Stimulated activated naive CD8-positive, alpha-beta T cell treated with anti-CD3 and anti-CD28 coated beads, Interleukin-15, amount 100 ng/mL, for 72 hours (primary cell): ENCODE data around the gene TAGLN.
"Not testable (repeated sequence)": the region's sequence is repeated elsewhere in the genome, so short reads cannot be mapped to it uniquely, and the experiment has no call there.

ENCODE experiments used
- ATAC-seq: fragments of 150-1000 bp; cut with Tn5 transposase; 2 replicates; pipeline ENCODE4 v1.10.0; 2021; ENCODE audit warnings: mild to moderate bottlenecking, moderate library complexity
- DNase-seq, 2 donors: peaks; one replicate each; pipeline ENCODE4 v3.0.0; 2021 to 2022
- H3K27ac Mint-ChIP-seq, 2 donors: one replicate each; pipeline ENCODE4 v1.8.0; 2022; ENCODE audit warnings: mild to moderate bottlenecking in 2 of 2, mixed read lengths in 2 of 2, moderate library complexity in 2 of 2
- H3K27me3 Mint-ChIP-seq: one replicate; pipeline ENCODE4 v1.8.0; 2022; ENCODE audit warnings: mixed read lengths
- H3K4me1 Mint-ChIP-seq: one replicate; pipeline ENCODE4 v1.8.0; 2022; ENCODE audit warnings: mild to moderate bottlenecking, mixed read lengths
- H3K4me3 Mint-ChIP-seq, 2 donors: one replicate each; pipeline ENCODE4 v1.8.0; 2022; ENCODE audit warnings: mild to moderate bottlenecking in 2 of 2, mixed read lengths in 2 of 2, moderate library complexity in 1 of 2
- H3K9me3 Mint-ChIP-seq, 2 donors: one replicate each; pipeline ENCODE4 v1.8.0; 2022; ENCODE audit warnings: mixed read lengths in 2 of 2

Gene TAGLN

GRCh38 chr11:117199916-117200812 is 994 bp downstream of the TAGLN start:
- H3K27me3 Mint-ChIP-seq, result no peaks in the 10 kb centered on the region
- no peaks in the 10 kb centered on the region for H3K9me3 Mint-ChIP-seq
- H3K27ac Mint-ChIP-seq, result peak overlapping the region; percentile 16 to 81

GRCh38 chr11:117200813-117201657 is 1.9 kb downstream of the TAGLN start:
- H3K27ac Mint-ChIP-seq, result peak overlapping the region in 1 of 2 donors; percentile 74

More at GRCh38 chr11:117199916-117200812, 994 bp downstream of the TAGLN start:
- Mint-ChIP-seq H3K4me1 (peaks cover 24% of the 10 kb centered on the region), H3K4me3 (peak overlapping the region in 1 of 2 donors; percentile 30)
- ATAC-seq (no peak), DNase-seq (no peak)

DNA sequence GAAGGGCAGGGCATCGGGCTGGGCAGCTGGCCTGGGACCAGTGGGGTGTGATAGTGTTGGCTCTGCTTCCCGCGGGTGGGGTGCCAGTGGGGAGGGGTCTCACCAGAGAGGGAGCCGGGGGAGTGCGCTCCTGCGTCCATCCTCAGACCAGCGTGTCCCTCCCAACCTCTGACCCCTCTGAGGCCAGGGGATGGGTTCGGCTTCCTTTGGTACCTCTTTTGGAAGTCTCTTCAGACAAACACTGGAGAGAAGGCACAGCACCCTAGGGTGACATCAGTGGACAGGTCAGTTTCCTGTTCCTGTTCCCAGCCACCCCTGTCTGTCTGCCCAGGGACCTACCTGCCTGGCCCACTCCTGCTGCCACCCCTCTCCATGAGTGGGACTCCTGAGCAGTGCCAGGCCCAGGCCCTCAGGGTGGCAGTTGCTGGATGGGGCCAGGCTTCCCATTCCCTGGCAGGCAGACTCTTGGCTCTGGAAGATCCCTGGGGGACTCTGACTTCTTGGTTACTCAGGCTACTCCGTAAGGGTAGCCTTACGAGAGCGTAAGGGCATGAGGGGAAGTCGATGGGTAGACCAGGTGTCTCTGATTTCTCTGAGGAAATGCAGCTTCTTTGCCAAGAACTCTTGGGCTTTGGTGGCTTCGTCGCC is 2.6 kb downstream of the TAGLN start:
- Mint-ChIP-seq H3K4me3 (no peak overlapping the region), H3K9me3 (no peaks in the 10 kb centered on the region), H3K27me3 (no peaks in the 10 kb centered on the region), H3K4me1 (peaks cover 11% of the 10 kb centered on the region), H3K27ac (peak overlapping the region in 1 of 2 donors; percentile 42)
- no peak for ATAC-seq
- no peak for DNase-seq

More at GRCh38 chr11:117200813-117201657, 1.9 kb downstream of the TAGLN start:
- peaks cover 15% of the 10 kb centered on the region for H3K4me1 Mint-ChIP-seq
- DNase-seq (no peak), ATAC-seq (no peak)
- no peaks in the 10 kb centered on the region for H3K9me3 Mint-ChIP-seq
- H3K4me3 Mint-ChIP-seq, result peak overlapping the region in 1 of 2 donors; percentile 30
- no peaks in the 10 kb centered on the region for H3K27me3 Mint-ChIP-seq

DNA sequence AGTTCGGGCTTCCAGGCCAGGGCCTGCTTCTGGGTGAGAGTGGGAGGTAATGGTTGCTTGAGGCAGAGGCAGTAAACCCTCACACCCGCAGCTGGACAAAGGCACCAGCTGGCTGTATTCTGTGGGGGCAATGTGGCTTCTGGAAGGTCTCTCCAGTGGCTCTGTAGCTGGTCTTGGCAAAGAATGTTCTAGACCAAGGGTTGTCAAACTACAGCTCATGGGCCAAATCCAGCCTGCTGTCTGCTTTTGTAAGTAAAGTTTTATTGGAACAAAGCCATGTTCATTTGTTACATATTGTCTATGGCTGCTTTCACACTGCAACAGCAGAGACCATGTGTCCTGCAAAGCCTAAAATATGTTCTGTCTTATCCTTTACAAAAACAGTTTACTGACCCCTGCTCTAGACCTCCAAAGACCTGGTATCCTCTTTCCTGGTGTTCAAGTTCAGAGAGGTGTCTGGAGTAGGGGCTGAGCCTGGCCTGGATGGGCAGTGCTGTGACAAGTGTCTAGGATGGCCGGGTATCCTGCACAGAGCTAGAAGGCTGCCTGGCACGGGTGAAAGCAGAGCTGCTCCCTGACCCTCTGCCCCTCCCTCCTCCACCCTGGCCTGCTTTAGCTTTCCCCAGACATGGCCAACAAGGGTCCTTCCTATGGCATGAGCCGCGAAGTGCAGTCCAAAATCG is 3.4 kb downstream of the TAGLN start:
- ATAC-seq, result no peak
- no peaks in the 10 kb centered on the region for H3K9me3 Mint-ChIP-seq
- no peak overlapping the region for H3K4me3 Mint-ChIP-seq
- peaks cover 11% of the 10 kb centered on the region for H3K4me1 Mint-ChIP-seq
- no peaks in the 10 kb centered on the region for H3K27me3 Mint-ChIP-seq
- peak overlapping the region in 1 of 2 donors; percentile 54 for H3K27ac Mint-ChIP-seq
- DNase-seq, result no peak

- Mint-ChIP-seq H3K27ac (peak overlapping the region in 1 of 2 donors; percentile 37), H3K9me3 (no peaks in the 10 kb centered on the region), H3K4me3 (no peak overlapping the region), H3K27me3 (no peaks in the 10 kb centered on the region), H3K4me1 (peaks cover 11% of the 10 kb centered on the region)
- DNase-seq (no peak), ATAC-seq (peak; percentile 10)
These were observed 3.9 kb downstream of the TAGLN start for GRCh38 chr11:117203069-117203407.

GRCh38 chr11:117204283-117205080 is 5.3 kb downstream of the TAGLN start:
- Mint-ChIP-seq H3K4me3 (no peak overlapping the region), H3K27ac (peak overlapping the region in 1 of 2 donors; percentile 37), H3K9me3 (no peaks in the 10 kb centered on the region), H3K4me1 (peaks cover 11% of the 10 kb centered on the region), H3K27me3 (no peaks in the 10 kb centered on the region)
- DNase-seq, result no peak
- ATAC-seq, result no peak

DNA sequence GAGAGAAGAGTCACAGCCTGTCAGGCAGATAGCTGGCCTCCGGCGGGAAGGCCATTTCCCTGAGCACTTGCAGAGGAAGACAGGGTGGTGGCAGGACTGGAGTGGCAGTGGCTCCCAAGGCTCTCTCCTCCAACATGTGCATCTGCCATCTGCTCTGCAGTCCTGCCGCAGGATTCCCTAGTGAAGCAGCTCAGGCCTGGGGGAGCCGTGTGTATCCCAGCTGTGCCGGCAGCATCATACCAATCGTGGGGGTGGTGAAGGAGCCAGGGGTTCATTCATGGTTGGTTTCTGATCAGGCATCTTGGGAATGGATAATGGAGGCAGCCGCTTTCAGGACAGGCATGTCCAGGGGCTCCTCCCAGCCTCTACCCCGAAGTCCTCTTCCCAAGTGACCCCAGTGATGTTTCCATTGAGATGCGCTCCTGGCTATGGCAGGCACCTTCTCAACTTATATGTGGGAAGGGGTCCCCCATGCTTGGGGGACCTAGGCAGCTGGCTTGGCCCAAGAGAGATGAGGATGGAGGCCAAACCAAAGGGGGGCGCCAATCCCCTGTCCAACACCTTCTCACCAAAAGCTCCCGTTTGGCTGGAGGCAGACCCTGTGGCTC is 6.1 kb downstream of the TAGLN start:
- Mint-ChIP-seq H3K27me3 (no peaks in the 10 kb centered on the region), H3K9me3 (no peaks in the 10 kb centered on the region), H3K27ac (peak overlapping the region in 1 of 2 donors; percentile 48), H3K4me3 (no peak overlapping the region), H3K4me1 (peaks cover 11% of the 10 kb centered on the region)
- ATAC-seq, result no peak
- no peak for DNase-seq

DNA sequence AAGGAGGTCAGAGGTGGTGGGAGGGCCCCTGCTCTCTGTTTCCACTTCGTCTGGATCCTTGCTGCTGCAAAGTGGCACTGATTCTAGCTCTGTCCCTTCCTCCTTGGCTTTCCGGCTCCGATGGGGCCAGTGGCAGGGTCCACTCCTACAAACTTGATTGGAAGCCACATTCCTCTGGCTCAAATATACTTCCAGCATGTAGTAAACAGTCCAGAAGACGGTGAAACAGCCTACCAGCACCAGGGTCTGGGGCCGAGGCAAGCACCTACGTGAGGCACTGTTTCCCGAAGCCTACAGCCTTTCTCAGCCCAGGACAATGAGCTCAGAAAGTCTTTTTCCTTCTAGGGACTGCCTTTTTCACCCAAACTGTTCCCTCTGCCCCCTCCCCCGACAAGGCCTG is 6.9 kb downstream of the TAGLN start:
- H3K4me1 Mint-ChIP-seq, DNase-seq, ATAC-seq, H3K9me3 Mint-ChIP-seq, H3K4me3 Mint-ChIP-seq, H3K27ac Mint-ChIP-seq, H3K27me3 Mint-ChIP-seq: not testable (repeated sequence)

- not testable (repeated sequence) for H3K4me3 Mint-ChIP-seq, H3K27ac Mint-ChIP-seq, H3K9me3 Mint-ChIP-seq, ATAC-seq, H3K4me1 Mint-ChIP-seq, H3K27me3 Mint-ChIP-seq, DNase-seq
These were observed 7.7 kb downstream of the TAGLN start for GRCh38 chr11:117206859-117207258.

DNA sequence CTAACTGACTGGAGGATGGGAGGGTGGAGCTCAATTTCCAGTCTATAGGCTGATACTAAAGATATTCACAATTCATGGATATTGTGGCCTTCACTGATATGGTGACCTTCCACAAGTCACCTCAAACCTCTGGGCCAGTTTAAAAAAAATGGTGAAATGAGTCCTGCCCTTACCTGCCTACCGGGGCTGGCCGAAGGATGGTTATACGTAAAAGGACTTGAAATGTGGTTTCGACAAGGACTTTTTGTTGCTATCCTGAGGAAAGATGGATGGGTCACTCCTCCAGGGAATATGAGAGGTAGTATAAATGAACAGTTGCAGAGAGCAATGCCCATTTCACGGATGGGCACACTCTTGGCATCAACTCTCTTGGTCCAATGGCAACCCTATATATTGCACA is 8.3 kb downstream of the TAGLN start:
- H3K4me1 Mint-ChIP-seq, result not testable (repeated sequence)

GRCh38 chr11:117208710-117209109 is 9.5 kb downstream of the TAGLN start:
- H3K4me3 Mint-ChIP-seq, H3K9me3 Mint-ChIP-seq, H3K27me3 Mint-ChIP-seq, ATAC-seq, H3K4me1 Mint-ChIP-seq, DNase-seq: not testable (repeated sequence)
- H3K27ac Mint-ChIP-seq, result peak overlapping the region in 1 of 2 donors; percentile 23

More for the DNA sequence above, 8.3 kb downstream of the TAGLN start:
- H3K4me3 Mint-ChIP-seq, ATAC-seq, H3K27ac Mint-ChIP-seq, H3K27me3 Mint-ChIP-seq, DNase-seq, H3K9me3 Mint-ChIP-seq: not testable (repeated sequence)

- H3K4me1 Mint-ChIP-seq, result not testable (repeated sequence)
These were observed 10.4 kb downstream of the TAGLN start for GRCh38 chr11:117209351-117210125.

GRCh38 chr11:117210620-117211019 is 11.4 kb downstream of the TAGLN start:
- DNase-seq (no peak), ATAC-seq (no peak)
- no peaks in the 10 kb centered on the region for H3K9me3 Mint-ChIP-seq
- H3K27me3 Mint-ChIP-seq, result no peaks in the 10 kb centered on the region
- no peak overlapping the region for H3K27ac Mint-ChIP-seq
- no peak overlapping the region for H3K4me3 Mint-ChIP-seq
- no peaks in the 10 kb centered on the region for H3K4me1 Mint-ChIP-seq

More at GRCh38 chr11:117209351-117210125, 10.4 kb downstream of the TAGLN start:
- not testable (repeated sequence) for H3K27me3 Mint-ChIP-seq, H3K4me3 Mint-ChIP-seq, H3K9me3 Mint-ChIP-seq, H3K27ac Mint-ChIP-seq, DNase-seq, ATAC-seq
